ENCODE measurements around the gene ZNF142. TPM values are rescaled to one million over a fixed set of nuclear protein-coding genes. Genes with fewer than 3 reads are reported as not detected.
"Not testable (repeated sequence)": the region's sequence is repeated elsewhere in the genome, so short reads cannot be mapped to it uniquely, and the experiment has no call there.

ZNF142 gene
- total RNA-seq: 8.5 TPM
- polyA plus RNA-seq: 12.8 TPM

GRCh38 chr2:218659258-218659987, at the start of gene ZNF142, which contains the start of gene BCS1L:
TSS of gene ZNF142 (minus strand) at chr2:218659623. CDS start at chr2:218656429, 3,194 bp downstream.
TSS of gene BCS1L (plus strand) at chr2:218659683. CDS start at chr2:218660988, 1,305 bp downstream.
- no peaks in the 10 kb centered on the region for H3K36me3 ChIP-seq (ENCODE audit: insufficient read depth)
- WGBS: under 1% methylated on average over 49 of the region's 49 CpGs
- H3K27ac ChIP-seq (ENCODE audit: low read depth): peak within 1 kb of the TSS; percentile 40
- no peaks in the 10 kb centered on the region for H3K4me1 ChIP-seq (ENCODE audit: insufficient read depth)
- peak; percentile 81 for DNase-seq (ENCODE audit: extremely low spot score)
- peak within 1 kb of the TSS; percentile 77 for H3K4me3 ChIP-seq (ENCODE audit: low read depth, low read length)

- DNase-seq (ENCODE audit: extremely low spot score): no peak
- no peaks in the 10 kb centered on the region for H3K36me3 ChIP-seq (ENCODE audit: insufficient read depth)
- H3K4me3 ChIP-seq (ENCODE audit: low read depth, low read length): no peak overlapping the region
- H3K4me1 ChIP-seq (ENCODE audit: insufficient read depth): no peaks in the 10 kb centered on the region
- 95% methylated on average over 4 of the region's 4 CpGs for WGBS
- H3K27ac ChIP-seq (ENCODE audit: low read depth): no peak overlapping the region
These were observed 48.7 kb upstream of the ZNF142 start for GRCh38 chr2:218708086-218708485.

DNA sequence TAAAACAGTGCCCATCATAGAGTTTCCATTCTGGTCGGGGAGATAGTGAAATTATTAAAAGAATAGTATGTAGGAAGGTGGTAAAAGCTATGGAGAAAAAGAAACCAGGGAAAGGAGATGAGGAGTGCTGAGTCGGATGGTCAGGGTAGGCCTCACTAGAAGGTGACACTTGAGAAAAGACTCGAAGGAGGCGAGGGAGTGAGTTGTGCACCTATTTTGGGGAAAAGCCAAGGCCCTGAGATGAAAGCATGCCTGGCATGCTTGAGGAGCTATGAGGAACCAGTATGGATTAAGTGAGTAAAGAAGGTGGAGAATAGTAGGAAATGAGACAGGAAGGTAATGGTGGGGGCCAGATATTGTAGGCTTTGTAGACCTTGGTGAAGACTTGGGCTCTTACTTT, 43.9 kb upstream of the ZNF142 start:
- H3K36me3 ChIP-seq (ENCODE audit: insufficient read depth): peaks cover 3% of the 10 kb centered on the region
- DNase-seq (ENCODE audit: extremely low spot score): no peak
- WGBS: 88% methylated on average over 4 of the region's 4 CpGs
- no peak overlapping the region for H3K27ac ChIP-seq (ENCODE audit: low read depth)
- no peaks in the 10 kb centered on the region for H3K4me1 ChIP-seq (ENCODE audit: insufficient read depth)
- H3K4me3 ChIP-seq (ENCODE audit: low read depth, low read length): no peak overlapping the region

GRCh38 chr2:218701806-218702205, 42.4 kb upstream of the ZNF142 start:
- no peak overlapping the region for H3K4me3 ChIP-seq (ENCODE audit: low read depth, low read length)
- H3K27ac ChIP-seq (ENCODE audit: low read depth): no peak overlapping the region
- H3K4me1 ChIP-seq (ENCODE audit: insufficient read depth): no peaks in the 10 kb centered on the region
- WGBS: 91% methylated on average over 2 of the region's 2 CpGs
- no peak for DNase-seq (ENCODE audit: extremely low spot score)
- H3K36me3 ChIP-seq (ENCODE audit: insufficient read depth): peaks cover 3% of the 10 kb centered on the region

DNA sequence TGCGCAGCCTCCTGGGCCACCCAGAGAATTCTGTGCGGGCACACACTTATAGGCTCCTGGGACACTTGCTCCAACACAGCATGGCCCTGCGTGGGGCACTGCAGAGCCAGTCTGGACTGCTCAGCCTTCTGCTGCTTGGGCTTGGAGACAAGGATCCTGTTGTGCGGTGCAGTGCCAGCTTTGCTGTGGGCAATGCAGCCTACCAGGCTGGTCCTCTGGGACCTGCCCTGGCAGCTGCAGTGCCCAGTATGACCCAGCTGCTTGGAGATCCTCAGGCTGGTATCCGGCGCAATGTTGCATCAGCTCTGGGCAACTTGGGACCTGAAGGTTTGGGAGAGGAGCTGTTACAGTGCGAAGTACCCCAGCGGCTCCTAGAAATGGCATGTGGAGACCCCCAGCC, 39.5 kb upstream of the ZNF142 start:
- Histone ChIP-seq H3K36me3 (ENCODE audit: insufficient read depth) (peaks cover 3% of the 10 kb centered on the region), H3K4me1 (ENCODE audit: insufficient read depth) (no peaks in the 10 kb centered on the region), H3K27ac (ENCODE audit: low read depth) (no peak overlapping the region), H3K4me3 (ENCODE audit: low read depth, low read length) (no peak overlapping the region)
- no peak for DNase-seq (ENCODE audit: extremely low spot score)
- 94% methylated on average over 8 of the region's 8 CpGs for WGBS

- H3K4me3 ChIP-seq (ENCODE audit: low read depth, low read length): no peak overlapping the region
- DNase-seq (ENCODE audit: extremely low spot score): no peak
- H3K4me1 ChIP-seq (ENCODE audit: insufficient read depth): no peaks in the 10 kb centered on the region
- H3K27ac ChIP-seq (ENCODE audit: low read depth): no peak overlapping the region
- WGBS: 91% methylated on average over 3 of the region's 3 CpGs
- peaks cover 3% of the 10 kb centered on the region for H3K36me3 ChIP-seq (ENCODE audit: insufficient read depth)
These were observed 35.2 kb upstream of the ZNF142 start for GRCh38 chr2:218694405-218695145.

- no peak overlapping the region for H3K4me3 ChIP-seq (ENCODE audit: low read depth, low read length)
- peaks cover 2% of the 10 kb centered on the region for H3K4me1 ChIP-seq (ENCODE audit: insufficient read depth)
- DNase-seq (ENCODE audit: extremely low spot score): no peak
- H3K36me3 ChIP-seq (ENCODE audit: insufficient read depth): peaks cover 3% of the 10 kb centered on the region
- no peak overlapping the region for H3K27ac ChIP-seq (ENCODE audit: low read depth)
These were observed 31.8 kb upstream of the ZNF142 start for GRCh38 chr2:218691234-218691633.

GRCh38 chr2:218687400-218688060, 28.1 kb upstream of the ZNF142 start:
- H3K27ac ChIP-seq (ENCODE audit: low read depth); H3K4me3 ChIP-seq (ENCODE audit: low read depth, low read length); H3K4me1 ChIP-seq (ENCODE audit: insufficient read depth); H3K36me3 ChIP-seq (ENCODE audit: insufficient read depth): not testable (repeated sequence)
- peak; percentile 20 for DNase-seq (ENCODE audit: extremely low spot score)
- 24% methylated on average over 5 of the region's 5 CpGs for whole genome bisulfite sequencing

DNA sequence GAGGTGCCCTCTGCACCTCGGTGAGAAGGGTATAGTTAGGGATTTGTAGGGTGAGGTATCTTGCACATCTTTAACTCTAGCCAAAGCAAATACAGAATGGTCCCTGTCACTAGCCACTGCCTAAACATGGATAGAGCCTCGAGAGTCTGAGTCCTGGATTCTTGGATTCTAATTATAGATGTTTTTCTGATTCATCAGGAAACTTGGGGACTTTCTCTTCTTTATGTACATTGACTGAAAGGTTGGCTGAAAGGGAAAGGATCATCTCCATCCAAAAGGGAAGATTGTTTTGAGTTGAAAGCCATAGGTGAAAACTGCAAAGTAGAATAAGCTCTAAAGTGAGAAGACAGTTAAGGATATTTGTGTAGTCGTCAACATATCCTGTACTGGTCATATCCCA, 20.6 kb upstream of the ZNF142 start:
- DNase-seq (ENCODE audit: extremely low spot score): no peak
- 80% methylated on average over 3 of the region's 3 CpGs for WGBS
- Histone ChIP-seq H3K4me3 (ENCODE audit: low read depth, low read length) (no peak overlapping the region), H3K4me1 (ENCODE audit: insufficient read depth) (no peaks in the 10 kb centered on the region), H3K36me3 (ENCODE audit: insufficient read depth) (peaks cover 3% of the 10 kb centered on the region), H3K27ac (ENCODE audit: low read depth) (no peak overlapping the region)

DNA sequence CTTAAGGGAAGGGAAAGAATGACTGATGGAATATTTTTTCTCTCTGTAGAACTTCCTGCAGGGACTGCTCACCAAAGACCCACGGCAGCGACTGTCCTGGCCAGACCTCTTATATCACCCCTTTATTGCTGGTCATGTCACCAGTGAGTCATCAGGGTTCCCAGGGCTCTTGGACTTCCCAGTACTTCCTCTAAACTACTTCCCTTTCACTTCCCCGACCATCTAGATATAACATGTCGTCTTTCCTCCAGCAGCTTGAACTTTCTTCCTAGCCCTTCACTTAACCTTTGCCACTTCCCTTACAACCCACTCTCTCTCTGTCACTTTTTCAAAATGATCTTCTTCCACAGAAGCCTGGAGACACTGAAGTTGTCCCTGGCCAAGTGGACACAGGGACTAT, 19.7 kb upstream of the ZNF142 start:
- no peak overlapping the region for H3K27ac ChIP-seq (ENCODE audit: low read depth)
- no peak for DNase-seq (ENCODE audit: extremely low spot score)
- H3K4me3 ChIP-seq (ENCODE audit: low read depth, low read length): no peak overlapping the region
- H3K36me3 ChIP-seq (ENCODE audit: insufficient read depth): peaks cover 3% of the 10 kb centered on the region
- 82% methylated on average over 4 of the region's 4 CpGs for WGBS
- no peaks in the 10 kb centered on the region for H3K4me1 ChIP-seq (ENCODE audit: insufficient read depth)

DNA sequence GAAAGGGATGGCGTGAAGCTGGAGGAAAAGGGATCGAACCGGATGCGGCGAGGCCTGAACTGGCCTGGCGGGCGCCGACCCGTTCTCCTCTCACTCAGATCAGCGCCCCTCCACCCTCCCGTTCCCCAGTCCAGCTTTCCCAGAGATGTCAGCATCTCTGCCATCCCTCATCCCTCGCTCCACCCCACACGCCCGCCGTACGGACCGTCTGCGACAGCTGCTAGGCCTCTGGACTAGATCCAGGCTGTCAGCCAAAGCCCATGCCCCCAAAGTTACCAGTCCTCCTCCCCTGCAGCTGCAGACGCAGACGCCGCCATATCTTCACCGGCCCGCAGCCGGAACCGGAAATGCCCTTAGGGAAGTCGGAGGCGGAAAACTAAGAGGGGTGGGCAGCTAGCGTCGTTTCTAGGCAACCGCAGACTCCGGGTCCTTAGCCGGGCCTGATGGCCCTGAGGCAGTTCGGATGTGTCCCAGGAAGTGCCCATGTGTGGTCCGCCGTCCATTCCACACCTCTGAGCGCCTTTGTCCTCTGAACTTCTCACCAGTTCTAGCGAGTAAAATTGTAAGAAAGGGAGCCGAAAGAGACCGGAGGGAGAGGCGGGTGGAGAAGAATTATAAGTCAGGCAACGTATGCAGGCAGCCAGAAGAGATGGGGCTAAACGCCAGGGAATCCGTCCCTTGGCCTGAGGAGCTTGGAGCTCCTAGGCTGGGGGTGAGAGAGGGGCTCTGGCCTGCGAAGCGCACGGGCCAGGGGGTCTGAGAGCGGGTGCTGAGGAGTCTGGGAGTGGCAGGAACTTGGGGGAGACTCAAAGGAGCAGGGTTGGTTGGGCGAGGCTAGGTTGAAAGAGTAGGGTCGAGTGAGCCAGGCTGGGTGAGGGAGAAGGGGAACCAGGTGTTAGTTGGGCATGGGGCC, 12.5 kb upstream of the ZNF142 start, which contains the start of the genes RNF25 and STK36:
Gene RNF25, minus strand, starts transcription at position 349 of the 913 bp plus-strand sequence. Its CDS starts 32 bp downstream, at position 317.
Gene STK36, plus strand, starts transcription at position 433 of the 913 bp plus-strand sequence. CDS start 744 bp downstream, outside the sequence.
- H3K36me3 ChIP-seq (ENCODE audit: insufficient read depth): peaks cover 3% of the 10 kb centered on the region
- H3K4me3 ChIP-seq (ENCODE audit: low read depth, low read length): peak within 1 kb of the TSS; percentile 82
- no peaks in the 10 kb centered on the region for H3K4me1 ChIP-seq (ENCODE audit: insufficient read depth)
- DNase-seq (ENCODE audit: extremely low spot score): peak; percentile 83
- H3K27ac ChIP-seq (ENCODE audit: low read depth): peak within 1 kb of the TSS; percentile 27
- under 1% methylated on average over 49 of the region's 49 CpGs for WGBS

DNA sequence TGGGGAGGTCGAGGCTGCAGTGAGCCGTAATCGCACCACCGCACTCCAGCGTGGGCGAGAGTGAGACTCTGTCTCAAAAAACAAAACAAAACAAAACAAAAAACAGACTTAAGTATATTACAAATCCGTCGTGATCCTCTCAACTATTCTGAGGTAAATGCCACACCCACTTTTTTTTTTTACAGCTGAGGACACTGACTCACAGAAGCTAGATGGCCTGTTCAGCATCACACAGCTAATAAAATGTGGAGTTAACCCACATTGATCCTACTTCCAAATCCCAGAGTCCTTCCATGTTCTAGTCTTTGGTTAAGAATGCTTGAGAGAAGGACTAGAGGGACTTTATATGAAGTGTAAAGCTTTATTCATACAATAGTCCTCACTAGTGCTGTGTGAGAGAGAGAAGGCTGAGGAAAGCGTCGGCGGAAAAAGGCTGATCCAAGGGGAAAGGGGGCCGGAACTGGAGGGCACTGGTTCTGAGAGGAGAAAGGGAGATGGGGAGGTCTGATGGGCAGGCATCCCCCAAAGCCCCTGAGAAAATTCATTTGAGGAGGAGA, 11.8 kb upstream of the ZNF142 start:
- peak overlapping the region; percentile 27 for H3K27ac ChIP-seq (ENCODE audit: low read depth)
- H3K4me1 ChIP-seq (ENCODE audit: insufficient read depth): no peaks in the 10 kb centered on the region
- peak overlapping the region; percentile 82 for H3K4me3 ChIP-seq (ENCODE audit: low read depth, low read length)
- DNase-seq (ENCODE audit: extremely low spot score): no peak
- 35% methylated on average over 12 of the region's 12 CpGs for WGBS
- H3K36me3 ChIP-seq (ENCODE audit: insufficient read depth): peaks cover 3% of the 10 kb centered on the region

Data from urinary bladder (tissue), 4 donors.